Activated CD8-positive, alpha-beta T cell treated with anti-CD3 and anti-CD28 coated beads, Interleukin-2, amount 10 ng/mL, durations not matched to agents 7 days and 5 days (primary cell): Measurements from ENCODE around the gene TMEFF2. TPM values are rescaled to one million over a fixed set of nuclear protein-coding genes. Genes with fewer than 3 reads are reported as not detected.
A peak's percentile ranks its signal among the peaks of the same experiment; 100 is the strongest.

ENCODE experiments used
- ATAC-seq: fragments of 150-1000 bp; cut with Tn5 transposase; one replicate; pipeline ENCODE4 v1.10.0; 2021; ENCODE audit warnings: moderate library complexity
- CTCF ChIA-PET: fragments of 350-600 bp; sonication (Branson Sonifier 250); formaldehyde crosslinking; loops from one replicate; lab custom pipeline; 2021; ENCODE audit warnings: antibody characterized with exemption; lab: Charles Lee
- POLR2A ChIA-PET: fragments of 350-600 bp; sonication (Branson Sonifier 250); formaldehyde crosslinking; loops from one replicate; lab custom pipeline; 2021; ENCODE audit warnings: antibody characterized with exemption; lab: Charles Lee
- DNase-seq: peaks from one replicate; pipeline ENCODE4 v3.0.0-alpha.2; 2020
- H3K27ac Mint-ChIP-seq: one replicate; pipeline ENCODE4 v1.8.0; 2021; ENCODE audit warnings: mild to moderate bottlenecking, mixed read lengths
- H3K27me3 Mint-ChIP-seq: one replicate; pipeline ENCODE4 v1.8.0; 2021; ENCODE audit warnings: low read depth, mixed read lengths
- H3K36me3 Mint-ChIP-seq: one replicate; pipeline ENCODE4 v1.8.0; 2021; ENCODE audit warnings: low read depth, mixed read lengths
- H3K4me1 Mint-ChIP-seq: one replicate; pipeline ENCODE4 v1.8.0; 2021; ENCODE audit warnings: low read depth, mixed read lengths
- H3K4me3 Mint-ChIP-seq: one replicate; pipeline ENCODE4 v1.8.0; 2021; ENCODE audit warnings: mild to moderate bottlenecking, mixed read lengths
- H3K9me3 Mint-ChIP-seq: one replicate; pipeline ENCODE4 v1.8.0; 2022; ENCODE audit warnings: mixed read lengths; ENCODE audit not compliant: insufficient read depth
- total RNA-seq, 2 experiments: library from RNA; stranded (reverse); gene quantifications; one replicate each; pipeline ENCODE4 v1.2.3, GENCODE V29; 2021

The TMEFF2 gene
- total RNA-seq, 2 experiments from 2014 or later: not detected

- no peak for ATAC-seq
- Mint-ChIP-seq H3K27me3 (peaks cover 18% of the 10 kb centered on the region), H3K9me3 (no peaks in the 10 kb centered on the region), H3K4me3 (no peak overlapping the region), H3K27ac (no peak overlapping the region), H3K4me1 (peaks cover 7% of the 10 kb centered on the region), H3K36me3 (no peaks in the 10 kb centered on the region)
- POLR2A ChIA-PET: no interaction called here
- CTCF ChIA-PET: no interaction called here
- DNase-seq: no peak
These were observed 28.9 kb downstream of the TMEFF2 start for GRCh38 chr2:192165842-192166241.

- no peaks in the 10 kb centered on the region for H3K9me3 Mint-ChIP-seq
- ATAC-seq (peak; percentile 81), DNase-seq (peak; percentile 80)
- H3K4me1 Mint-ChIP-seq: peaks cover 7% of the 10 kb centered on the region
- H3K27me3 Mint-ChIP-seq: peaks cover 13% of the 10 kb centered on the region
- CTCF ChIA-PET: interaction anchor here (0.7 to 3.2 kb wide), 74 partner anchors 9 to 1108 kb away, joined by 3 to 95 read pairs (median 4); partner anchors contain the start of genes NABP1 and TMEFF2
- H3K4me3 Mint-ChIP-seq: no peak overlapping the region
- H3K27ac Mint-ChIP-seq: no peak overlapping the region
- no peaks in the 10 kb centered on the region for H3K36me3 Mint-ChIP-seq
- POLR2A ChIA-PET: interaction anchor here (0.6 kb wide), 1 partner anchor 986 kb away, joined by 3 read pairs; no protein-coding TSS in a partner anchor
These were observed 32.2 kb downstream of the TMEFF2 start for GRCh38 chr2:192162392-192163042.

GRCh38 chr2:192161656-192162290, 33.0 kb downstream of the TMEFF2 start:
- DNase-seq: no peak
- H3K4me1 Mint-ChIP-seq: peaks cover 7% of the 10 kb centered on the region
- CTCF ChIA-PET: interaction anchor here (0.7 to 3.2 kb wide), 68 partner anchors 10 to 1107 kb away, joined by 3 to 95 read pairs (median 4); partner anchors contain the start of genes NABP1 and TMEFF2
- no peaks in the 10 kb centered on the region for H3K36me3 Mint-ChIP-seq
- H3K9me3 Mint-ChIP-seq: no peaks in the 10 kb centered on the region
- no peak for ATAC-seq
- no peak overlapping the region for H3K4me3 Mint-ChIP-seq
- POLR2A ChIA-PET: interaction anchor here (0.6 kb wide), 1 partner anchor 985 kb away, joined by 3 read pairs; no protein-coding TSS in a partner anchor
- H3K27ac Mint-ChIP-seq: no peak overlapping the region
- H3K27me3 Mint-ChIP-seq: peaks cover 7% of the 10 kb centered on the region

GRCh38 chr2:192159736-192160135, 35.0 kb downstream of the TMEFF2 start:
- POLR2A ChIA-PET: no interaction called here
- Mint-ChIP-seq H3K27me3 (peaks cover 3% of the 10 kb centered on the region), H3K9me3 (no peaks in the 10 kb centered on the region), H3K27ac (no peak overlapping the region), H3K4me1 (peaks cover 7% of the 10 kb centered on the region), H3K4me3 (no peak overlapping the region), H3K36me3 (no peaks in the 10 kb centered on the region)
- DNase-seq: no peak
- ATAC-seq: no peak
- CTCF ChIA-PET: interaction anchor here (1.2 to 1.9 kb wide), 2 partner anchors 347 to 600 kb away, joined by 3 to 6 read pairs; no protein-coding TSS in a partner anchor

GRCh38 chr2:192159208-192159607, 35.5 kb downstream of the TMEFF2 start:
- no peak for DNase-seq
- CTCF ChIA-PET: interaction anchor here (1.9 kb wide), 1 partner anchor 347 kb away, joined by 6 read pairs; no protein-coding TSS in a partner anchor
- no peak for ATAC-seq
- Mint-ChIP-seq H3K4me3 (no peak overlapping the region), H3K9me3 (no peaks in the 10 kb centered on the region), H3K27me3 (peaks cover 6% of the 10 kb centered on the region), H3K36me3 (no peaks in the 10 kb centered on the region), H3K4me1 (peaks cover 7% of the 10 kb centered on the region), H3K27ac (no peak overlapping the region)
- POLR2A ChIA-PET: no interaction called here

- Mint-ChIP-seq H3K27ac (no peak overlapping the region), H3K9me3 (no peaks in the 10 kb centered on the region), H3K4me1 (peaks cover 7% of the 10 kb centered on the region), H3K4me3 (no peak overlapping the region), H3K27me3 (peaks cover 15% of the 10 kb centered on the region), H3K36me3 (no peaks in the 10 kb centered on the region)
- CTCF ChIA-PET: interaction anchor here (1.4 kb wide), 2 partner anchors 346 to 591 kb away, joined by 4 read pairs; no protein-coding TSS in a partner anchor
- no peak for ATAC-seq
- DNase-seq: no peak
- POLR2A ChIA-PET: no interaction called here
These were observed 37.0 kb downstream of the TMEFF2 start for GRCh38 chr2:192157776-192158175.

- no peaks in the 10 kb centered on the region for H3K9me3 Mint-ChIP-seq
- no peak overlapping the region for H3K27ac Mint-ChIP-seq
- no peak for DNase-seq
- H3K36me3 Mint-ChIP-seq: no peaks in the 10 kb centered on the region
- CTCF ChIA-PET: no interaction called here
- ATAC-seq: no peak
- POLR2A ChIA-PET: no interaction called here
- peaks cover 18% of the 10 kb centered on the region for H3K27me3 Mint-ChIP-seq
- no peak overlapping the region for H3K4me3 Mint-ChIP-seq
- H3K4me1 Mint-ChIP-seq: no peaks in the 10 kb centered on the region
These were observed 39.1 kb downstream of the TMEFF2 start for GRCh38 chr2:192155511-192156118.

- Mint-ChIP-seq H3K27me3 (peaks cover 18% of the 10 kb centered on the region), H3K4me1 (no peaks in the 10 kb centered on the region), H3K36me3 (no peaks in the 10 kb centered on the region), H3K4me3 (no peak overlapping the region), H3K27ac (no peak overlapping the region), H3K9me3 (no peaks in the 10 kb centered on the region)
- DNase-seq: no peak
- POLR2A ChIA-PET: no interaction called here
- CTCF ChIA-PET: no interaction called here
- no peak for ATAC-seq
These were observed 41.2 kb downstream of the TMEFF2 start for GRCh38 chr2:192153561-192153960.

- ChIA-PET POLR2A (no interaction called here), CTCF (interaction anchor here (1.4 kb wide), 1 partner anchor 11 kb away, joined by 3 read pairs; no protein-coding TSS in a partner anchor)
- no peaks in the 10 kb centered on the region for H3K36me3 Mint-ChIP-seq
These were observed 42.9 kb downstream of the TMEFF2 start for GRCh38 chr2:192151853-192152252.

GRCh38 chr2:192150166-192150565, 44.6 kb downstream of the TMEFF2 start:
- no peaks in the 10 kb centered on the region for H3K36me3 Mint-ChIP-seq
- no peaks in the 10 kb centered on the region for H3K9me3 Mint-ChIP-seq
- POLR2A ChIA-PET: no interaction called here
- CTCF ChIA-PET: no interaction called here
- no peak overlapping the region for H3K4me3 Mint-ChIP-seq
- no peak overlapping the region for H3K27ac Mint-ChIP-seq
- peaks cover 15% of the 10 kb centered on the region for H3K27me3 Mint-ChIP-seq
- no peaks in the 10 kb centered on the region for H3K4me1 Mint-ChIP-seq
- no peak for ATAC-seq
- DNase-seq: no peak

More at GRCh38 chr2:192151853-192152252, 42.9 kb downstream of the TMEFF2 start:
- Mint-ChIP-seq H3K27me3 (peaks cover 15% of the 10 kb centered on the region), H3K4me1 (no peaks in the 10 kb centered on the region), H3K27ac (no peak overlapping the region), H3K4me3 (no peak overlapping the region), H3K9me3 (no peaks in the 10 kb centered on the region)
- no peak for ATAC-seq
- no peak for DNase-seq

GRCh38 chr2:192148620-192149321, 46.0 kb downstream of the TMEFF2 start:
- Mint-ChIP-seq H3K36me3 (no peaks in the 10 kb centered on the region), H3K27ac (no peak overlapping the region), H3K4me3 (no peak overlapping the region), H3K9me3 (no peaks in the 10 kb centered on the region), H3K27me3 (peaks cover 7% of the 10 kb centered on the region), H3K4me1 (no peaks in the 10 kb centered on the region)
- ATAC-seq: no peak
- CTCF ChIA-PET: interaction anchor here (1.1 to 2.5 kb wide), 2 partner anchors 14 kb away, joined by 6 to 11 read pairs; no protein-coding TSS in a partner anchor
- POLR2A ChIA-PET: no interaction called here
- DNase-seq: no peak
